Activated gamma-delta T cell treated with Interleukin-2 at 50 U/mL for 16 hours (primary cell): Measurements from ENCODE around the gene SEC14L5.
"Not testable (repeated sequence)": the region's sequence is repeated elsewhere in the genome, so short reads cannot be mapped to it uniquely, and the experiment has no call there.

Experiments
- DNase-seq: peaks from one replicate; pipeline ENCODE4 v3.0.0-alpha.2; 2020

Gene SEC14L5

GRCh38 chr16:5042574-5043171 is 84.5 kb downstream of the SEC14L5 start:
- DNase-seq = no peak

DNA sequence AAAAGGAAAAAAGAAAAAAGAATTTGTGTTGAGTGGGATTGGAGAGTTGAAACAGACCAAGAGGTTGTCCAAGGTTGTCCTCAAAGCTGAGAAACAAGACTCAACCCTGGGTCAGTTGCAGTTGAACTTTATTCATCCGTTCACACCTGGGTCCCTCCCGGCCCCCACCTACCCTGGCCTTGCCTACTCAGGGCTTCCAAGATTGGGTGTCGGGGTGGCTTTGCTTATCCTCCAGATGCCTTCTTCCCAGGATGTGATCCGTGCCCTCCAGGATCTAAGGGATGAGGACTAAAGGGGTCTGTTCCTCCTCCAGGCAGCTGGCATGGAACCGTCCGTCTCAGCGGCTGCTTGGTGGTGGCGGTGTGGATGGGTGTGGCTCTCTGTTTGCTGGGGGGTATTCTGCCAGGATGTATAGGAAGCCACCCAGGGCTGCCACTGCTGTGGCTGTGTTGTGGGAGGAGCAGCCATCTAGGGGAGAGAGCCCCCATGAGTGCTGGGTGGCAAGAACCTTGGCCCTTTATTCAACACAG is 85.9 kb downstream of the SEC14L5 start:
- DNase-seq = no peak

- not testable (repeated sequence) for DNase-seq
Measured at GRCh38 chr16:5044581-5044980, 86.5 kb downstream of the SEC14L5 start.

- no peak for DNase-seq
Measured at GRCh38 chr16:5045499-5046115, 87.5 kb downstream of the SEC14L5 start.

DNA sequence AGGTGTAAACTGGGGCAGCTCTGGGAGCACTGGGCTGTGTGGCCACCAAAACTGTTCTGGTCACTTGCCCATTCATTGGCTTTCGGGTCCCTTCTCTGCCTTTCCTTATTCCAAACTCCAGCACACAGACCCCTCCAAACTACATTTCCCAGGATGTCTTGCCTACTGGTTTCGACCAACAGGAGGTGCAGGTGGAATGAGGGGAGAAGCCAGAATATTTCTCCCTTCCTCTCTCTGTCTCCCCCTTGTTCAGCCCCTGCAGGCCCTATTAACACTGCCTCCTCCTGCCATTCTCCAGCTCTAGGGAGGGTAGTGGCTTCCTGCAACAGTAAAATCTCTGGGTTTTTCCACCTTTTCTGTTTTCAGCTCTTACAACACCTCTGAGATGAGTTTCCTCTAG is 88.8 kb downstream of the SEC14L5 start:
- DNase-seq = no peak

DNA sequence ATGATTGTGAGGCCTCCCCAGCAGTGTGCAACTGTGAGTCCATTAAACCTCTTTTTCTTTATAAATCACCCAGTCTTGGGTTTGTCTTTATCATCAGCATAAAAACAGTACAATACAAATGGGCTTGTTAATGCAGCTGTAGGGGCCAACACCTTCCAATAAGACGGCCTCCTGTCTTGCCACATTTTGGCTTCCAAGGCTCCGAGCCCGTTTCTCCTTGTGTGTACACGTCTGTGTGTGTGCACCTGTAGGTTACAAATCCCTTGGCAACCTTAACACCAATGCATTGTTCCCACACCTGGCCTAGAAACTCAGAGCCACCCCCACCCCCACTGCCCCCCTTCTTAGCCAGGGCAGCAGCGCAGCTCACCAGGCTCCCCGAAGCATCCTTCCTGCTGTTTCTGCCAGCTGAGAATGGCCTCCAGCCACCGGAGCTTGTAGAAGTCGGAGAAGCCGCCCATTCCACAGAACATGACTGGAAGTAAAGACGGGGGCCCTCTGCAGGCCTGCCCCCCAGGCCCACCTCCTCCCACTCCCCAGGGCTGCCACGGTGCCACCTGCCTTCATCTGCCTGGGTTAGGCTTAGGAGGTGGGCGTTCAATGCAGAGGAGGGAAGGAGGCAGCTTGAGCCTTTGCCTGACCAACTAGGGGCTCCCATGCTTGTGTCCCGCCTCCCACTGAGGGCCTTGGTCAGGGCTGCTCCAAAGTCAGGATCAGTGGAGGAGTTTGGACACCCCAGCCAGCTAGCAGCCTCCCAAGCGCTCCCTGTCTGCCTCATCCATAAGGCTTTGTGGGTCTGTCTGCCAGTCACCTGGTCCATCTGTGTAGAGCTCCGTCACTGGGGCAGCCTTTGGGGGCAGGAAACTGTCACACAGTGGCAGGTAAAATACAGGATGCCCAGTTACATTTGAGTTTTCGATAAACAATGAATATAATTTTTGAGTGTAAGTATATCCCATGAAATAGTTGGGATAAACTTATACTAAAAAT is 97.0 kb downstream of the SEC14L5 start:
- DNase-seq = no peak

- DNase-seq = peak; percentile 29
Measured at GRCh38 chr16:5056352-5056751, 98.2 kb downstream of the SEC14L5 start.

- DNase-seq = no peak
Measured at GRCh38 chr16:5058476-5058875, 100.3 kb downstream of the SEC14L5 start.

DNA sequence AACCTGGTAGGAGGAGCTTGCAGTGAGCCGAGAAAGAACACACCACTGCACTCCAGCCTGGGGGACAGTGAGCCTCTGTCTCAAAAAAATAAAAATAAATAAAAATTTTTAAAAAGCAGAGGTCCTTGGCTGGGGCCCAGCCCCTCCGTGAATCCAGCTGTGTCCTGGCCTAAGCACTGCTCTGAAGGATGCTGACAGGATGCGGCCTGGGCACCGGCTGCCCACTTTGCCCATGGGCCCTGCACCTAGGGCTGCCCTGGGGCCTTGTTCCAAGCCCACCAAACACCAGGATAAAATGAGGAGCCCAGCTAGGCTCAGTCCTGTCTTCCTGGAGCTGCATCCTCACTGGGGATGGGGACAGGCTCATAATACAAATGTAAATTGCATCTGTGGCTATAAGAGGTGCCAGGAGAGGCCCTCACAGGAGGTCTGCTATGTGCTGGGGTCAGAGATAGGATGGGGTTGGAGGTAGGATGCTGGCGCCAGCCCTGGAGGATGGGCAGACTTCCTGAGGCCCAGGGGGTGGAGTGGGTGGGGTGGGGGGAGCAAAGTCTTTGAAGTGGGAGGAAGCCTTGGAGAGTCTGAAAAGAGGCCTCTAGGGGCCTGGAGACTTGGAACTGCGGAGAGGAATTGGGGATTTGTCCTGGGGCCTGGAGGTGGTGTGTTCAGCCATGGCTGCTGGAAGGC is 101.4 kb downstream of the SEC14L5 start:
- no peak for DNase-seq

- DNase-seq = no peak
Measured at GRCh38 chr16:5060073-5060641, 102.0 kb downstream of the SEC14L5 start.

GRCh38 chr16:5062051-5062450 is 103.9 kb downstream of the SEC14L5 start:
- no peak for DNase-seq

DNA sequence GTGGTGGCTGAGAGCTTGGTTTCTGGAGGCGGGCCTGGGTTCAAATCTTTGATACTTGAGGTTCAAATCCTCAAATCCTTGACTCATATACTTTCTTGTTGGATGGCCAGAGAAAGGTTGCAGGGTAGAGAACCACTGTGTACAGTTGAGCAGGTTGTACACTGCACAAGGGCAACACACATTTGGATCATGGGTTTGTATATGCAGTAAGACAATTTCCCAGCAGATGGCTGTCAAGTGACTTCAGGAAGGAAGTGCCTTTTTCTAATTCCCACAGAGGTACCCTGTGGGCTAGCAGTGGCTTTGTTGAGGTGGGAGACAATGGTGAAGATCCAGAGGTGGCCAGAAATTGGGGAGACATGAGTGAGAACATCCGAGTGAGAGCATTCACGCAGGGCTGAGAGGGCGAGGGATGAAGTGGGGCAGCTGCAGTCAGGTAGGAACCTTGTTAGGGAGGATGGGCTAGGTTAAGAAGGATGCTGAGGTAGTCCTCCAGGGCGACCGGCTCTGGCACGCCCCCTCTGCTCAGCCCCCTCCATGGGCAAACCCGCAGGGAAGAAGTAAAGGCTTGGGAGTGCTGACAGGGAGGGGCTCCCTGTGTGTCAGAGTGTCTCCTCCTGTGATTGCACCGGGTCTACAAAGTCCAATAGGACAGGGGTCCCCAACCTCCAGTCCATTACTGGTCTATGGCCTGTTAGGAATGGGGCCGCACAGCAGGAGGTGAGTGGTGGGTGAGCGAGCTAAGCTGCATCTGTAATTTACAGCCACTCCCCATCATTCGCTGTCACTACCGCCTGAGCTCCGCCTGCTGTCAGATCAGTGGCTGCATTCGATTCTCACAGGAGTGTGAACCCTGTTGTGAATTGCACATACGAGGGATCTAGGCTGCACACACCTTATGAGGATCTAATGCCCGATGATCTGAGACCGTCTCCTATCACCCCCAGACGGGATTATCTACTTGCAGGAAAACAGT is 104.9 kb downstream of the SEC14L5 start:
- no peak for DNase-seq

DNA sequence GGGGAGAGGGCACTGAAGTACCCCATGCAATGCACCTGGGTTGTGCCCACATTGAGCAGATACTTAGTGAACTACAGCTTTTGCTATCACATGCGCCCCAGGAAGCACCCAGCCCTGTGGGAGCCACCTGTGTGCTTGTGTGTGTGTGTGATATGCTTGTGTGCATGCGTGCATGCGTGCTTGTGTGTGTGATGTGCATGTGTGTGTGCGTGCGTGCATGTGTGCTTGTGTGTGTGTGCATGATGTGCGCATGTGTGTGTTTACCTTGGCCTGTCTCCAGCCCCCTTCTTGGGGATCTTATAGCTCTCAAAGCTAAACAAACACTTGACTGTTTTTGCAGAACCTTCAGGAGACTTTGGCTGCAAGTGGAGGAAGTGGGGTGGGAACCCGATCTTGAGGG is 106.8 kb downstream of the SEC14L5 start:
- no peak for DNase-seq

- DNase-seq = no peak
Measured at GRCh38 chr16:5065326-5065725, 107.2 kb downstream of the SEC14L5 start.

DNA sequence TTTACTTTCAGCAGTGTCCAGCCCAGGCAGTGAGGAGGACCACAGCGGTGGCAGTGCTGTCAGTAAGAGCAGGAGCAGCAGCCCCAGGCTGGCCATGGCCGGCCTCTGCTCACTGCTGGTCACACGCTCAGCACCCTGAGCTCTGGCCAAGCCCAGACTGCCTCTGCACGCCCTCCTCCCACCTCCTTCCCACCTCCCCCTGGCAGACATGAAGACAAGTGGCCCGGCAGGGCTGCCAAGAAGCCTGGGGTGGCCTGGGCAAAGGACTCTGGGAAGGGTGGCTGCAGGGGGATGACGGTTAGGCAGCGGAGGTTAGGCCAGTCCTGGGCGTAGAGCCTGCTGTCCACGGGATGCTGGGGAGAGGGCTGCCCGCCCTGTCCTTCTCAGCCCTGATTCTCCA is 107.7 kb downstream of the SEC14L5 start, which contains the start of gene C16orf89:
Gene C16orf89 (minus strand): TSS at position 144 of the 400 bp plus-strand sequence. CDS start 48 bp downstream, at position 96.
- DNase-seq = no peak

DNA sequence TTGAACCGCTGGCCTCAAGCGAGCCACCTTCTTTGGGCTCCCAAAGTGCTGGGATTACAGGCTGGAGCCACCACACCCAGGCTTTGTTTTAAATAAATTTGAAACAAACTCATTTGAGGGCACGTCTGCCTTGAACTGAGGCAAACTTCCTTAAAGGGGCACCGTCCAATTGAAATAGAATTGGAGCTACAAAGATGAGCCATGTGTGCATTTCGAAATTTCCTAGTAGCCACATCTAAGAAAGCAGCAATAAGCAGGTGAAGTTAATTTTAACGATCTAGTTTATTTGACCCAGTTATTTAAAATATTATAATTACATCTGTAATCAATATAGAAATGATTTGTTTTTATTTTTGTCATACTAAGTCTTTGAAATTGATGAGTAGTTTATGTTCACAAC is 108.4 kb downstream of the SEC14L5 start:
- DNase-seq = no peak
